22Rv1 (cell line): ENCODE measurements around the gene ZNF66.

Experiments used
- CTCF ChIP-seq: fragments of 450-650 bp; IDR thresholded peaks from 2 replicates; pipeline ENCODE4 v1.5.1; 2017; ENCODE audit warnings: mild to moderate bottlenecking
- ZFX ChIP-seq: fragments of 450-650 bp; IDR thresholded peaks from 2 replicates; pipeline ENCODE4 v1.6.1; 2017; ENCODE audit warnings: antibody characterized with exemption, borderline replicate concordance

GRCh38 chr19:20791806-20792205, 15.7 kb downstream of the ZNF66 start:
- TF ChIP-seq CTCF: no peak
- no peak for TF ChIP-seq ZFX
